ENCODE results near the gene CCDC40.
A peak's percentile ranks its signal among the peaks of the same experiment; 100 is the strongest.

Gene CCDC40

DNA sequence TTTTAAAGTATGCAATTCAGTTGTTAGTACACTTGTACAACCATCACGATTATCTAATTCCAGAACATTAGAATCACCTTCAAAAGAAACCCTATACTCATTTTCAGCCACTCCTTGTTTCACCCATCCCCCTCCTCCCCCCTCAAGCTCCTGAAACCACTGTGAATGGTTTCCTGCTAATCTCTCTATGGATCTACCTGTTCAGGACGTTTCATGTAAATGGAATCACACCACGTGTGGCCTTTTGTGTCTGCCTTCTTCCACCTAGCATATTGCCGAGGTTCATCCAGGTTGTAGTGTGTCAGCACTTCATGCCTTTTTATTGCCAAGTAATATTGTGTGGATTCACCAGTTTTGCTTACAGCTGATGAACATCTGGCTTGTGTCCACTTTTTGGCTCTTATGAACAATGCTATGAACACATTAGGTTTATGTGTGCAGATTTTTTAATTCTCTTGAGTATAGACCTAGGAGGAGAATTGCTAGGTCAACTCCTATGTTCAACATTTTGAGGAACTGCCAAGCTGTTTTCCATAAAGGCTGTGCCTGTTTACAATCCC, 92.6 kb downstream of the CCDC40 start:
- H3K9me3 Mint-ChIP-seq = no peaks in the 10 kb centered on the region
- H3K4me3 Mint-ChIP-seq = no peak overlapping the region
- TF ChIP-seq, protein P1, sequence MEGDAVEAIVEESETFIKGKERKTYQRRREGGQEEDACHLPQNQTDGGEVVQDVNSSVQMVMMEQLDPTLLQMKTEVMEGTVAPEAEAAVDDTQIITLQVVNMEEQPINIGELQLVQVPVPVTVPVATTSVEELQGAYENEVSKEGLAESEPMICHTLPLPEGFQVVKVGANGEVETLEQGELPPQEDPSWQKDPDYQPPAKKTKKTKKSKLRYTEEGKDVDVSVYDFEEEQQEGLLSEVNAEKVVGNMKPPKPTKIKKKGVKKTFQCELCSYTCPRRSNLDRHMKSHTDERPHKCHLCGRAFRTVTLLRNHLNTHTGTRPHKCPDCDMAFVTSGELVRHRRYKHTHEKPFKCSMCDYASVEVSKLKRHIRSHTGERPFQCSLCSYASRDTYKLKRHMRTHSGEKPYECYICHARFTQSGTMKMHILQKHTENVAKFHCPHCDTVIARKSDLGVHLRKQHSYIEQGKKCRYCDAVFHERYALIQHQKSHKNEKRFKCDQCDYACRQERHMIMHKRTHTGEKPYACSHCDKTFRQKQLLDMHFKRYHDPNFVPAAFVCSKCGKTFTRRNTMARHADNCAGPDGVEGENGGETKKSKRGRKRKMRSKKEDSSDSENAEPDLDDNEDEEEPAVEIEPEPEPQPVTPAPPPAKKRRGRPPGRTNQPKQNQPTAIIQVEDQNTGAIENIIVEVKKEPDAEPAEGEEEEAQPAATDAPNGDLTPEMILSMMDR (IDR thresholded peaks at IDR 0.05) = no peak
- peaks cover 12% of the 10 kb centered on the region for H3K36me3 Mint-ChIP-seq (ENCODE audit: low read depth)
- no peak for DNase-seq
- peaks cover 15% of the 10 kb centered on the region for H3K27me3 Mint-ChIP-seq (ENCODE audit: low read depth, poor library complexity)
- no peak overlapping the region for H3K27ac Mint-ChIP-seq
- peaks cover 12% of the 10 kb centered on the region for H3K4me1 Mint-ChIP-seq

DNA sequence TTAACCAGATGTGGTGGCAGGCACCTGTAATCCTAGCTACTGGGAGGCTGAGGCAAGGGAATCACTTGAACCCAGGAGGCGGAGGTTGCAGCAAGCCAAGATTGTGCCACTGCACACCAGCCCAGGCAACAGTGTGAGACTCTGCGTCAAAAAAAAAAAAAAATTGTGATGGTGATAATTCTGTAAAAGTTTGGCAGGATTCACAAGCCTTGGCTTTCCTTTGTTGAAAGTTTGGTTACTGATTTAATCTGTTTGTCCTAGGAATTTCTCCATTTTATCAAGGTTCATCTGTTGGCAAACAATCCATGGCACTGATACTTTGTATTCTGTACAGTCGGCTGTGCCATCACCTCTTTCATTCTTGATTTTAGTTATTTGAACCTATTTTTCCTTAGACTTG, 94.5 kb downstream of the CCDC40 start:
- Mint-ChIP-seq H3K9me3 (no peaks in the 10 kb centered on the region), H3K27me3 (ENCODE audit: low read depth, poor library complexity) (peaks cover 11% of the 10 kb centered on the region), H3K27ac (no peak overlapping the region), H3K36me3 (ENCODE audit: low read depth) (peaks cover 28% of the 10 kb centered on the region), H3K4me1 (peaks cover 5% of the 10 kb centered on the region), H3K4me3 (no peak overlapping the region)
- TF ChIP-seq, protein P1 (IDR thresholded peaks at IDR 0.05) = no peak
- DNase-seq = no peak

DNA sequence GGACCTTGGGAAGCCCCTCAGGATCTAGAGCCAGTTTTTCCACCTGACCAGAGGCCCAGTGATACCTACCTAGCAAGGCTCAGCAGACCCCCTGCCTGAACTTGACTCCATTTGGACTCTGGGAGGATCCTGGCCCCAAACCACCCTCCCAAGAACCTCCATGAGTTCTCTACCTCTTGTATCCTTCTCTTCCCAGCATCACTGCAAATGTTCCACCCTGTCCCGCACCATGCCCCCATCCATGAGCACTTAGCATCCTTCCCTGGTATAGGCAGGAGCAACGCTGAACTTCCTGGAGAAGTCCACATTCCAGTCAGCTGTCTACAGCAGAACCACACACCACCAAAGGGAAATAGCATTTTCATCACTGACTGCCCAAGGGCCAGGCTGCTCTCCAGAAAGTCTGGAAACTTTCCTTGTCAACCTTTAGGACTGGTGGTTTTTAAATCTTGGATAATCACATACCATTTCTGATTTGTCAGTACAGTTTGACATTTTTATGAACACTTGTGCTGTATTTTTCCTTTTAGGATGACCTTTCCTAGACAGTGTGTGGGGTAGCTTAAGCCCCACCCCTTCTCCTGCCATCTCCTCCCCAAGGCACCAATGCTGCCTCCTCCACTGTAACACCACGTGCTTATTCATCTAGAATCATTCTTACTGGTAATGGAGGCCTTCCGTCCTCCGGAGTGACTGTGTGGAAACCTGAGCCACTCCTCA, 96.6 kb downstream of the CCDC40 start:
- peaks cover 49% of the 10 kb centered on the region for H3K36me3 Mint-ChIP-seq (ENCODE audit: low read depth)
- no peak overlapping the region for H3K4me3 Mint-ChIP-seq
- peaks cover 6% of the 10 kb centered on the region for H3K27me3 Mint-ChIP-seq (ENCODE audit: low read depth, poor library complexity)
- H3K4me1 Mint-ChIP-seq = peaks cover 2% of the 10 kb centered on the region
- DNase-seq = no peak
- H3K9me3 Mint-ChIP-seq = no peaks in the 10 kb centered on the region
- H3K27ac Mint-ChIP-seq = peak overlapping the region; percentile 85
- TF ChIP-seq, protein P1 (IDR thresholded peaks at IDR 0.05) = no peak

DNA sequence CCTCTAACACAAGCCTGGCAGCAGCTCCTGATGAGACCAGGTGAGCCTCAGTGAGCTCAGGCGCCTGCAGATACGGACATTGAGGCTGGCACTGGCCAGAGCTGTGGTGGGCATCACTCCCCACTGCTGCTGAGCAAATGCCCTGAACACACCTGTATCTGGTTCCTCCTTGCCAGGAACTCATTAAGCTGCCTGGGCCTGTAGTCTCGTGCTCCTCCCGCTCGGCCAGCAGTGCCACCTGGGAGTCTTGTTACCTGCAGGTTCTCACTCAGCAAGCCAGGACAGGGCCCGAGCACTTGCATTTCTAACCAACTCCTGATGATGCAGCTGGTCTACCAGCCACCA, 97.2 kb downstream of the CCDC40 start:
- Mint-ChIP-seq H3K36me3 (ENCODE audit: low read depth) (peaks cover 55% of the 10 kb centered on the region), H3K27me3 (ENCODE audit: low read depth, poor library complexity) (peaks cover 5% of the 10 kb centered on the region), H3K27ac (no peak overlapping the region), H3K9me3 (no peaks in the 10 kb centered on the region), H3K4me3 (no peak overlapping the region), H3K4me1 (peaks cover 5% of the 10 kb centered on the region)
- TF ChIP-seq, protein P1 (IDR thresholded peaks at IDR 0.05) = no peak
- DNase-seq = no peak

DNA sequence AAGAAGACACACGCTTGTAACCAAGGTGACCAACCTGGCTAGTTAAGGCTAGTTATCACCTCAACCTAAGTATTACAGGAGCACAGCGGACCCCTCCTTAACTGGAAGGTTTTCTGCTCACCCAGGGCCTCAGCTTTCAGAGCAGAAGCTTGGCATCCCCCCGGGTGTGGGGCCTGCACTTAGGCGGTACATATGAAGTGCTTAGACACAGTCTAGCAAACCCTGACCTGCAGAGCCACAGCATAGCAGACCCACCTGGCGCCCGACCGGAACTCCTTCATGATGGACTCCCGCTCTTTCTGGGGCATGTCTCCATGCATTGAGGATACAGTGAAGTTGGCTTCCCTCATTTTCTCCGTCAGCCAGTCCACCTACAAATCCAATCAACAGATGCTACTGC, 100.7 kb downstream of the CCDC40 start:
- DNase-seq = no peak
- Mint-ChIP-seq H3K9me3 (no peaks in the 10 kb centered on the region), H3K4me3 (no peak overlapping the region), H3K27me3 (ENCODE audit: low read depth, poor library complexity) (peaks cover 2% of the 10 kb centered on the region), H3K4me1 (peaks cover 5% of the 10 kb centered on the region), H3K27ac (no peak overlapping the region), H3K36me3 (ENCODE audit: low read depth) (peaks cover 90% of the 10 kb centered on the region)
- TF ChIP-seq, protein P1 (IDR thresholded peaks at IDR 0.05) = no peak
